ENCODE measurements around the gene NUMA1.

DNA sequence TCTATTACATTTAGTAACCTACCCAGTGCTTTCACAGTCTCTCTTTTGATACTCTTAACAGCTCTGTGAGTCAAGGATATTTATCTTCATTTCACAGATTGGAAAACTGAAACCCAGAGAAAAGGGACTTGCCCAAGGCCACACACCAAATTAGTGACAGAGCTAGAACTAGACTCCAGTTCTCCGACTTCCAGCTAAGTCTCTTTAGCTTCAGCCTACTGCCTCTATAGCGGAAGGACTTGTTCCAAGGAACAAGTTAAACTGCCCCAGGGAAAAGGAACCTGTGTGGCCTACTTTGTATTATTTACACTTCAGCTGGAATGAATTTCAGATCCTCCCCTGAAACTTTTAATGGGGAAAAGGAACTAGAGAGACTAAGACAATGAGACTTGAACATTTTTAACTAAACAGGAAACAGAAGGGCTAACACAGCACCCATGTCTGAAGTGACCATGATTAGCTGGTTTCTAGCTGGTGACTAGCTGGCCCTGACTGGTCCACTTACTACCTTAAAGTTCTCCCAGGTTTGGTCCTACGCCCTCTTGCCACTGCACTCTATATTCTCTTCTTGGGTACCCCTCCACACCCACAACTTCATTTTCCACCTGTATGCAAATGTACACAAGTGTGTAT, 1.6 kb upstream of the NUMA1 start:
- TF ChIP-seq, protein P1, sequence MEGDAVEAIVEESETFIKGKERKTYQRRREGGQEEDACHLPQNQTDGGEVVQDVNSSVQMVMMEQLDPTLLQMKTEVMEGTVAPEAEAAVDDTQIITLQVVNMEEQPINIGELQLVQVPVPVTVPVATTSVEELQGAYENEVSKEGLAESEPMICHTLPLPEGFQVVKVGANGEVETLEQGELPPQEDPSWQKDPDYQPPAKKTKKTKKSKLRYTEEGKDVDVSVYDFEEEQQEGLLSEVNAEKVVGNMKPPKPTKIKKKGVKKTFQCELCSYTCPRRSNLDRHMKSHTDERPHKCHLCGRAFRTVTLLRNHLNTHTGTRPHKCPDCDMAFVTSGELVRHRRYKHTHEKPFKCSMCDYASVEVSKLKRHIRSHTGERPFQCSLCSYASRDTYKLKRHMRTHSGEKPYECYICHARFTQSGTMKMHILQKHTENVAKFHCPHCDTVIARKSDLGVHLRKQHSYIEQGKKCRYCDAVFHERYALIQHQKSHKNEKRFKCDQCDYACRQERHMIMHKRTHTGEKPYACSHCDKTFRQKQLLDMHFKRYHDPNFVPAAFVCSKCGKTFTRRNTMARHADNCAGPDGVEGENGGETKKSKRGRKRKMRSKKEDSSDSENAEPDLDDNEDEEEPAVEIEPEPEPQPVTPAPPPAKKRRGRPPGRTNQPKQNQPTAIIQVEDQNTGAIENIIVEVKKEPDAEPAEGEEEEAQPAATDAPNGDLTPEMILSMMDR (conservative IDR thresholded peaks at IDR 0.05) = no peak
- TF ChIP-seq ZFX (IDR thresholded peaks at IDR 0.05) = no peak
